ENCODE data around the gene ANTKMT. TPM values are rescaled to one million over a fixed set of nuclear protein-coding genes. Genes with fewer than 3 reads are reported as not detected.

The ANTKMT gene
- total RNA-seq, 2 donors from 2014 or later: 36.5 to 37.5 TPM

DNA sequence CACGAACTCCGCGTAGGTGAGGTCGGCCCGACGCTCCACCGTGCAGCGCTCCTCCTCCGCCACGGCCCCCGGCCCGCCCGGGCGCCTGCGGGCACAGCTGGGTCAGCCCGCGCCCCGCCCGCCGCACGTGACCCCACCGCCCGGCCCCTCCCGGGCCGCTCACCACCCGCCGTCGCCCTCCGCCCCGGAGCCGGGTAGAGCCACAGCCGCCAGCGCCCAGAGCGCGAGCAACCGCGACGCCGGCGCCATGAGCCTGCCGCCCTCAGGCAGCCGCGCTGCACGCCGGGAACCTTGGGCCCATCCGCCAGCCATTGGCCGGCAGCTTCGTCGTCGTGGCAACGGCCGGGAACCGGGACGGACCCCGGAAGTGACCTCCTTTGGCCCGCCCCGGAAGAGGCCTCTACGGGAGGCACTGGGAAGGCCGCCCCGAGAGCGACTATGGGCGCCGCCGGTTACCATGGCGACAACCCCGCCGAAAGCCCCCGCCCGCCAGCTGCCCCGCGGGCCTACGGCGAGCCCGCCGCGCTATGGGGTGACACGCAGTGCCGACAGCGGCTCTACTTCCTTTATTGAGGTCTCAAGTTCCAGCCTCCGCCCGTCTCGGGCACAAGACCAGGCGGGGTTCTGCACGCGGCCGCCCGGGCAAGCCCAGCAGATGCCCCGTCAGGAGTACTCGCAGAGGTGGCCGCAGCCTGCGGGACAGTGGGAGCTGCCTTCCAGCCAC lies 36.7 kb upstream of the ANTKMT start, which contains the start of gene JMJD8:
Gene JMJD8, minus strand, starts transcription at position 264 of the 724 bp plus-strand sequence. Its CDS starts 15 bp downstream, at position 249.
- Histone ChIP-seq H3K27me3 (no peaks in the 10 kb centered on the region), H3K27ac (peak within 1 kb of the TSS; percentile 66 to 80), H3K4me3 (peak within 1 kb of the TSS; percentile 54 to 67), H3K9me3 (no peaks in the 10 kb centered on the region), H3K36me3 (peaks cover 29% of the 10 kb centered on the region), H3K4me1 (peaks cover 0 to 63% of the 10 kb centered on the region in 2 donors)
- peak; percentile 96 for DNase-seq (ENCODE audit: low spot score)
- TF ChIP-seq, protein P1, sequence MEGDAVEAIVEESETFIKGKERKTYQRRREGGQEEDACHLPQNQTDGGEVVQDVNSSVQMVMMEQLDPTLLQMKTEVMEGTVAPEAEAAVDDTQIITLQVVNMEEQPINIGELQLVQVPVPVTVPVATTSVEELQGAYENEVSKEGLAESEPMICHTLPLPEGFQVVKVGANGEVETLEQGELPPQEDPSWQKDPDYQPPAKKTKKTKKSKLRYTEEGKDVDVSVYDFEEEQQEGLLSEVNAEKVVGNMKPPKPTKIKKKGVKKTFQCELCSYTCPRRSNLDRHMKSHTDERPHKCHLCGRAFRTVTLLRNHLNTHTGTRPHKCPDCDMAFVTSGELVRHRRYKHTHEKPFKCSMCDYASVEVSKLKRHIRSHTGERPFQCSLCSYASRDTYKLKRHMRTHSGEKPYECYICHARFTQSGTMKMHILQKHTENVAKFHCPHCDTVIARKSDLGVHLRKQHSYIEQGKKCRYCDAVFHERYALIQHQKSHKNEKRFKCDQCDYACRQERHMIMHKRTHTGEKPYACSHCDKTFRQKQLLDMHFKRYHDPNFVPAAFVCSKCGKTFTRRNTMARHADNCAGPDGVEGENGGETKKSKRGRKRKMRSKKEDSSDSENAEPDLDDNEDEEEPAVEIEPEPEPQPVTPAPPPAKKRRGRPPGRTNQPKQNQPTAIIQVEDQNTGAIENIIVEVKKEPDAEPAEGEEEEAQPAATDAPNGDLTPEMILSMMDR (IDR thresholded peaks at IDR 0.05): no peak

DNA sequence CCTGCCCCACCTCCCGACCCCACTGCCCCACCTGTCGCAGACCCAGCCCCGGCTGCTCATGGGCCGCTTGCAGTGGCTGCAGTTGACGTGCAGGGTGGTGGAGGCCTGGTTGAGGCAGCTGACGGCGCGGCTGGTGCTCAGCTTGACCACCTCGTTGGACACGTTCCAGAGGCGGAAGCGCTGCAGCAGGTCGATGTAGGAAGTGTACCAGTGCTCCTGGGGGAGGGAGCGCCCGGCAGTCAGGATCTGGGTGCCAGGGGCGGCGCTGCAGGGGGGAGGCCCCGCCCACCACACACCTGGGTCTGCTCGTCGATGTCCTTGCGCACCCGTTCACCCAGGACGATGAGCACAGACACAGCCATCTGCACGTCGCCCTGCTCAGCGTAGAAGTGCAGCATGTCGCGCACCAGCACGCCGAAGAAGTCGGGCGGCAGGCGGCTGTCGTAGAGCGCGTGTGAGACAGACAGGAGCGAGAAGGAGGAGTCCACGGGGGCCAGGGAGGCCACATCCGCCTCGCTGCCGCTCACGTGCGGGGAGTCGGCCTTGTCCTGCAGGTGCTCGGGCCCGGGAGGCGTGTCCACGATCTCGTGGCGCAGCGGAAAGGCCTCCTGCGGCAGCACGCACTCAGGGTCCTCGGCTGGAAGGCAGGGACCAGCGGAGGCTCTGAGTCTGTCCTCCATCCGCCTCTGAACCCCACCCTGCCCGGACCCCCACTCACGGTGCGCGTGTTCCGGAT lies 35.8 kb upstream of the ANTKMT start:
- H3K27me3 ChIP-seq: no peaks in the 10 kb centered on the region
- peaks cover 0 to 65% of the 10 kb centered on the region in 2 donors for H3K4me1 ChIP-seq
- peak overlapping the region in 1 of 2 donors; percentile 67 for H3K4me3 ChIP-seq
- H3K36me3 ChIP-seq: peaks cover 29% of the 10 kb centered on the region
- no peak for DNase-seq (ENCODE audit: low spot score)
- no peaks in the 10 kb centered on the region for H3K9me3 ChIP-seq
- H3K27ac ChIP-seq: no peak overlapping the region
- TF ChIP-seq, protein P1 (IDR thresholded peaks at IDR 0.05): no peak

DNA sequence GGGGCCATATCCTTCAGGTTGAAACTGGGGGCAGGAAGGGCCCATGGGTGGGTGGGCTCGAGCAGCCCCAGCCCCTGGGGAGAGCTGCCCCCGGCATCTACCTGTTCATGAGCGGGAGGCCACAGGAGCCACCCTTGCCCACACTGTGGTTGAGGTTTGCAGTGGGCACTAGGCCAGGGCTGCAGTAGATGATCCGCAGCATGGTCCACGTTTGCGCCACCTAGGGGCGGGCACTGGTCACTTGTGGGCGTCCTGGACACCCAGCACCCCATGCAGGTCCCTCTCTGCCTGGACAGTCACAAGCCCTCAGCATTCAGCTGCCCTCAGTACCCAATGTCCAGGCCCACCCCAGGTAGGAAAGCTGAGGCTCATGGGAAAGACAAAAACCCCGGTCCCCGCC lies 35.0 kb upstream of the ANTKMT start:
- no peak for DNase-seq (ENCODE audit: low spot score)
- Histone ChIP-seq H3K27ac (no peak overlapping the region), H3K4me1 (peaks cover 0 to 62% of the 10 kb centered on the region in 2 donors), H3K4me3 (no peak overlapping the region), H3K36me3 (peaks cover 29% of the 10 kb centered on the region), H3K9me3 (no peaks in the 10 kb centered on the region), H3K27me3 (no peaks in the 10 kb centered on the region)
- TF ChIP-seq, protein P1 (IDR thresholded peaks at IDR 0.05): peak in 1 of 2 donors; percentile 39

DNA sequence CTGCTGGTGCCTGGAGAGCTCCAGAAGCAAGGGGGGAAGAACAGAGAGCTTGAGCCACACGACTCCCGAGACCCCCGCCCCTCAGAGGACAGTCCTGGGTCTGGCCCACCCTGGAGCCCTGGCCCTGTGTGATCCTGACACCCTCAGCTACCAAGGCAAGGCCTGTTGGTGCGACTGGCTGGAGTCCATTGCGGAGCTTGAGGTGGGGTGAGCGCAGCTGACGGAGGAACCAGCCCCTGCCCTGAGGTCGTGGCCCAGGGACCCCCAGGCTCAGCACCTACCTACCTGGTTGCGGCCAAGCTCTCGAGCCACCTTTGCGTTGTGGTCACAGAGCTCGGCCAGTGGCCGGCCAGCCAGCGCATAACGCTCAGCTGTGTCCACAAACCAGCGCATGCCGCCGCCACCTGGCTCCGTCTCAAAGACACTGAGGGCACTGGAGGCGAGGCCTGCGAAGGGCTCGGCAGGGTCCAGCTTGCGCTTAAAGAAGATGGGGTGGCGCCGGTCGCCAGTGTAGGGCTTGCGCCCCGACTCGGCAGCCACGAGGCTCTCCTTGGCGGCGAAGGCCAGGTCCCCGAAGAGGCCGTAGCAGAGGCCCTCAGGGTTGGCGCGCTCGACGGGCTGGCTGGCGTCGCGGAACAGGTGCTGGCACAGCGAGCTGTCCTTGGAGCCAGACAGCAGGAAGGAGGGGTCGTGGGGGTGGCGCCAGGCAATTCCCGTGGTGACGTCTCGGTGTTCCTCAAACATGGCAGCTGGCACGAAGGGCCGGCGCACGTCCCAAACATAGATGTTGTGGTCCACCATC lies 34.3 kb upstream of the ANTKMT start:
- H3K9me3 ChIP-seq: no peaks in the 10 kb centered on the region
- no peak overlapping the region for H3K4me3 ChIP-seq
- H3K36me3 ChIP-seq: peaks cover 24% of the 10 kb centered on the region
- peaks cover 0 to 55% of the 10 kb centered on the region in 2 donors for H3K4me1 ChIP-seq
- H3K27me3 ChIP-seq: no peaks in the 10 kb centered on the region
- TF ChIP-seq, protein P1 (IDR thresholded peaks at IDR 0.05): no peak
- no peak overlapping the region for H3K27ac ChIP-seq
- no peak for DNase-seq (ENCODE audit: low spot score)

DNA sequence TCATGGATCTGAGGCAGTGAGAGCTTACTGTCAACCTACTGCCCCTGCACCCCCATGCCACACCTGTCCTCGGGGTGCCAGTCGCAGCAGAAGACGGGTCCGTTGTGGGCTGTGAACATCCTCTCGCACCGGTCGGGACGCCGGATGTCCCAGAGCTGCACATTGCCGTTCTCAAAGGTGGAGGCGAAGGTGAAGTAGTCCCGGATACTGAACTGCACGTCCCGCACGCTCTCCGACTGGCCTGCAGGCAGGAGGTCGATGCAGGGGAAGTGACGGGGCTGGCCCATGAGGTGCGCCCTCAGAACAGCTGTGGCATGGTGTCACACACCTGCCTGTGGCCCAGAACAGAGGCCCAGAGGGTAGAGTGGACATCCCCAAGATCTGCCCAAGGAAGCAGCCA lies 33.4 kb upstream of the ANTKMT start:
- no peak overlapping the region for H3K27ac ChIP-seq
- peaks cover 0 to 47% of the 10 kb centered on the region in 2 donors for H3K4me1 ChIP-seq
- no peaks in the 10 kb centered on the region for H3K9me3 ChIP-seq
- no peak overlapping the region for H3K4me3 ChIP-seq
- H3K36me3 ChIP-seq: peaks cover 16% of the 10 kb centered on the region
- no peak for DNase-seq (ENCODE audit: low spot score)
- H3K27me3 ChIP-seq: no peaks in the 10 kb centered on the region
- TF ChIP-seq, protein P1 (IDR thresholded peaks at IDR 0.05): no peak

All from right atrium auricular region (tissue), 2 donors.